ENCODE data around the gene NDUFAF3.
"Not testable (repeated sequence)": the region's sequence is repeated elsewhere in the genome, so short reads cannot be mapped to it uniquely, and the experiment has no call there.

NDUFAF3 gene

DNA sequence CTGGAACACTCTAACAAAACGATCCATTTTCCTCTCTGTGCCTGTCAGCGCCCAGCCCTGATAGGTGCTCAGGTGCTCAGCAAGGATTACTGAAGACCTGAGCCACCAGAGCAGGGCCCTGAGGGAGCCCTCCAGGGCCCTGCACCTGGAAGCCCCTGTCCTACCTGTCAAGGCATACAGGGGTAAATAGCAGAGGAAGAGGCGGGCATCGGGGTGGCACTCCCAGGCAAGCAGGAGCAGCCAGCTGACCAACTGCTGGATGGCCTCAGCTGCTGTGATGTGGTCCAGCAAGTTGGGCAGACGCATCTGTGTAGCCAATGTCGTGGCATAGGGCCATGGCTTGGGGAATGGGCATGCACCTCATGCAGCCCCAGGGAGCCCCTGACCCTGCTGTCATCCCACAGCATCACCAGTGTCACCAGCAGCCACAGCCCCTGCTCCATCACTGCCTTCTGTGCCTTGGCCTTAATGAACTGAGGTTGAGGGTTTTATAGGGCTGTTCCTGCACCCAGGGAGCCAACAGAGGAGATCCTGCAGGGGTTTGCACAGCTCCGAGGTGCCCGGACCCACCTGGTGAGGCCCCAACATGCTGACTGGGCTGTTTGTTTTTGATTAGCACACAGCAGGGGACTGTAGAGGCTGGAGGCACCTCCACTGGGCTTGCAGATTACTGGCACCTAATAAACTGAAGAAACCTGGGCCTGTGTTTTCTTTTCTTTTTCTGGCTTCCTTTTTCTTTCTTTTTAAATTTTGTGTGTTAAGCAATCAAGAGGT, 22.6 kb upstream of the NDUFAF3 start:
- DNase-seq = no peak

DNA sequence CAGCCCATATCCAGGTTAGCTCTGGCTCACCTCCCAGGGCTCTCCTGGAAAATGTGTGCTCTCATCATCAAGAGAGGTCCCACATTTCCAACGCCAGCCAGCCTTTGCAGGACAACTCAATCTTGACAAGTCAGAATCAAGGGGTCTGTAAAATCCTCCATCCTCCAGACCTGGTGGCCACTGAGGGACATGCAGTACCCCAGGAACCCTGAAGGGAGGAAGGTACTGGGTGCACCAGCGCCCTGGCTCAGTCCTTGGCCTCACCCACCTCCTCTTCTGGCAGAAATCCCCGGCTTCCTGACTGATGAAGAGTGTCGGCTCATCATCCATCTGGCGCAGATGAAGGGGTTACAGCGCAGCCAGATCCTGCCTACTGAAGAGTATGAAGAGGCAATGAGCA, 20.8 kb upstream of the NDUFAF3 start:
- no peak for DNase-seq

DNA sequence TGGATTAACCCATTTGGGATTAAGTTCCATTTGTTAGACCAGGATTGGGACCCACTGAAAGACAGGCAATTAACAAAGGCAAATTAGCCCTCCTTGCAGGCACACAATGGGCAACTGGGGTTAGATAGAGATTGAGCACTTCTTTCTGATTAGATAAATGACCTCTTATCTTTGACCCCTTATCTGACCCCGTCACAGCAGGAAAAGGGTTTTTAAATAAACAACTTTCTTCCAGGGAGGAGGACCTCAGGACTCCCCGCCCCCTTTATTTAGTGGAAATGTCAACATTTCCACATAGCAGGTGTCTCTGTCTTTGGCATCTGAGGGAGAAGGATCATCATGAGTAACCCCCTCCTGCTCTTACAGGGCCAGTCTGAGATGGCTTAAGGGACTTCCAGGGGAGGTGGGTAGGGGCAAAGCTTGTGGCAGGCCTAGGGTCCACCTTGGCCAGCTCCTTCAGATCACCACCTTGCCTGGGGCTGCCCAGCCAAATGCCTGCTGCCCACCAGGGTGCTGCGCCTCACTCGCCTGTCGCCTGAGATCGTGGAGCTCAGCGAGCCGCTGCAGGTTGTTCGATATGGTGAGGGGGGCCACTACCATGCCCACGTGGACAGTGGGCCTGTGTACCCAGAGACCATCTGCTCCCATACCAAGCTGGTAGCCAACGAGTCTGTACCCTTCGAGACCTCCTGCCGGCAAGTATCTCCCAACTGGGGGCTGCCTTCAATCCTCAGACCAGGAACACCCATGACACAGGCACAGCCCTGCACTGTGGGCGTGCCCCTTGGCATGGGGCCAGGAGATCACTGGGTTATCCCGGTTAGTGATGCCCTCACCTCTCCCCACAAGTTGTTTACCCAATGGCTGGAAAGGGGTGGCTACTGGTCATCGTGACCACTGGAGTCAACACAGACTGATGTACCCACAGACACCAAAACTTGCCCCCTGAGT, 17.3 kb upstream of the NDUFAF3 start:
- DNase-seq = no peak

DNA sequence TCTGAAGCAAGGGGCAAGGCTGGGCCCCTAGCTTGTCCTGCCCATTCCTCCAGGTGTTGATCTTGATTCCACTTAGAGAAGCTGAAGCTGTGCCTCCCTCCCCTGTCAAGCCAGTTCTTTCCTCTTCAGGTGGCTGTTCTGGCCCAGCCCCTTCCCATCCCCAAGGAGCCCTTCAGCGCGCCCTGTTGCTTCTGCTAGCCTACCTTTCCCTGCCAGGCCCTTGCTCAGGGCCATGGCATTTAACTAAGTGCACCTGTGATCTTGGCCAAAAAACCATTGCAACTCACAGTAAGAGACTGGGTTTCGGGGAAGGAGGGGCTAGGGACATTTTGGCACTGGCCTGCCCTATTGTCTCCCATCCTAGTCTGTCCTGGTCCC, 16.6 kb upstream of the NDUFAF3 start:
- DNase-seq = no peak

DNA sequence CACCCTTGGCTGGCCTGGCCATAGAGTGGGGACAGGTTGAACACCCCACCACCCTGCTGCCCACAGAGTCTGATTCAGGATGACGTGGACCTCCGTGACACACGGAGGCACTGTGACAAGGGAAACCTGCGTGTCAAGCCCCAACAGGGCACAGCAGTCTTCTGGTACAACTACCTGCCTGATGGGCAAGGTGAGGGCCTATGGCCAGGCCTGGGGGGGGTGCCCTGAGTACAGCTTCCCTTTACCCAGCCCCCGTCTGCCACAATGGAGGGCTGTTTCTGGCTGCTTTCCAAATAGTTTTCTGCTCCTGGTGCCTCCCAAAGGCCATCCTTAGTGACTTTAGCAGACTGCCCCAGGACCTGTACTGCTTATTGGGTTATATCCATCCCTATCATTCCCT, 15.9 kb upstream of the NDUFAF3 start:
- no peak for DNase-seq

DNA sequence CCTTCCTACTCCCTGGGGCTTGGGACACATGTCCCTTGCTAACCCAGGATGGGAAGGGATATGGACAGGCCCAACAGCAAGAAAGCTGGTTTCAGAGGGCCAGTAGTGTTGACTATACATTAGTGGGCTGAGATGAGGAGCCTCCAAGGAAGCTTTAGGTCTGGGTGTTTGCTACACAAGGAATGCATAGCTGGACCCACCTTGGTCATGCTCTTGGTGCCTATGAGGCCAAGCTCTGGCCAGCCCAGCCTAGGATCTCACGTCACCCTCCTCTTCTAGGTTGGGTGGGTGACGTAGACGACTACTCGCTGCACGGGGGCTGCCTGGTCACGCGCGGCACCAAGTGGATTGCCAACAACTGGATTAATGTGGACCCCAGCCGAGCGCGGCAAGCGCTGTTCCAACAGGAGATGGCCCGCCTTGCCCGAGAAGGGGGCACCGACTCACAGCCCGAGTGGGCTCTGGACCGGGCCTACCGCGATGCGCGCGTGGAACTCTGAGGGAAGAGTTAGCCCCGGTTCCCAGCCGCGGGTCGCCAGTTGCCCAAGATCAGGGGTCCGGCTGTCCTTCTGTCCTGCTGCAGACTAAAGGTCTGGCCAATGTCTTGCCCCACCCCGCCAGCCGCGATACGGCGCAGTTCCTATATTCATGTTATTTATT, 15.4 kb upstream of the NDUFAF3 start:
- no peak for DNase-seq

DNA sequence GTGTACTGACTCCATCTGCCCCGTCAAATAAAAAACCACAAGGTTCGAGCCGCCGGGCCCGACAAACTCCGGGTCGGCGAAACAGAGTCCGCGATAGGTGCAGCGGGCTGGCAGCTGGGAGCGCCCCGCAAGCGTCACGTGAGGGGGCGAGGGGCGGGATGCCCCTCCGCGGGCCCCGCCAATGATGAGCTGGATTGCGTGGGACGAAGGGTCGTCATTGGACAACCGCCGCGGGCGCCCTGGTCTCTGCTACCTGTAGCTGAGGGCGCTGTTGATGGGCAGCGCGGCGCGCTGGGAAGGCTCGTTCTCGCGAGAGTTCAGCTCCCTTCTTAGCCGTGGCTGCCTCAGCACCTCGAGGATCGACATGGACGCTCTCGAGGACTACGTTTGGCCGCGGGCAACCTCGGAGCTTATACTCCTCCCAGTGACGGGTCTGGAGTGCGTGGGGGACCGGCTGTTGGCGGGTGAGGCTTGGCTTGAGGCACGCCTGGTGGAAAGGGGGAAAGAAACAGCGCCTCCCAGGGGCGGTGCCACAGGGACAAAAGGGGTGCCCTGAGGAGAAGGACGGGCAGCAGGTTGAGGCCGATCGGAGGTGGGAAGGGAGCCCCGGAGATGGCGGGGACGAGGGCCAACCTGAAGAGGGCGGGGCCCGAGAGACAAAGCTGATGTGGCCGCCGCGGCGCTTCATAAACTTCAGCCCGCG, 14.7 kb upstream of the NDUFAF3 start, which contains the start of gene WDR6:
Gene WDR6 (plus strand): TSS at position 324 of the 703 bp plus-strand sequence. CDS start 41 bp downstream, at position 365.
- peak; percentile 97 for DNase-seq

DNA sequence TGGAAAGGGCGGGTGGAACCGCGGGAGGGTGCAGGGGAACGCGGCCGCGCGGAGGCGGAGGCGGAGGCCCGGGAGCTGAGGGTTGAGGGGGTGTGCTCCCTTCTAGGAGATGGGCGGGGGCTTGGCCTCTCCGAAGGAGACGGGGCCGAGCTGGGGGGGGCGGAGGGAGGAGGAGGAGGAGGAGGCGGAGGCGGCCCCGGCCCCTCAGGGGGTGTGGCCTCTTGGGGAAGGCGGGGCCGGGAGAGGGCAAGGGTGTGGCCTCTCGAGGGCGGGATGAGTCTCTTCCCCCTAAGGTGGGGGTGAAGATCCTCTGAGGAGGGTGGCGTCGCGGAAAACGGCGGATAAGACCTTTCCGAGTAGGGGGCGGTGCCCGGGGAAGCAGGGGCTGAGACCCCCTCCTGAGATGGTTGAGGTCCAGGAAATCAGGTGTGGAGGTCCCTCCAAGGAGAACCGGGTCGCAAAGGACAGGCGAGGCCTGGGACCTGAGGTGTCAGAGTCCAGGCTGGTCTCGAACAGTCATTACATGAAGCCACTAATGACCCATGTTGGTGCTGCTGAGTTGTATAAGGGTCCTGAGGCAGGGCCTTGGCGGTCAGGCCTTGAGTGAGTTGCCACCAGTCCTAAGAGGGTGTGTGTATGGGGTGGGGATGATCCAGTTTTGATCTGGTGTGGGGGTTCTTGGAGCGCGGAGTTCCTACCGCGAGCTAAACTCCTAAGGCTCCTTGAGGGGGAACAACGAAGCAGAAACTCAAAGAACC, 14.0 kb upstream of the NDUFAF3 start:
- peak; percentile 91 for DNase-seq

DNA sequence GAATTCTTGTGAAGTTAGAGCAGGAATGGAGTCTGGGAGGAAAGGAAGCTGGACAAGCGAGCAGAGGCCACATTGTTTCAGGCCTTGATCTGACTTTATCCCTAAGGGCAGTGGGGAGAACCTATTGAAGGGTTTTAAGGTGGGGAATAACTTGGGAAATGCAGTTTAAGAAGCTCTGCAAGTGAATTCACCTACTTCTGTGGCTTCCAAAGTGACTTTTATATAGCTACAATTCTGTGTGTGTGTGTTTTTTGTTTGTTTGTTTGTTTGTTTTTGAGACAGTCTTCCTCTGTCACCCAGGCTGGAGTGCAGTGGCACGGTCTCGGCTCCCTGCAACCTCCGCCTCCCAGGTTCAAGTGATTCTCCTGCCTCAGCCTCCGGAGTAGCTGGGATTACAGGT, 13.3 kb upstream of the NDUFAF3 start:
- DNase-seq = not testable (repeated sequence)

DNA sequence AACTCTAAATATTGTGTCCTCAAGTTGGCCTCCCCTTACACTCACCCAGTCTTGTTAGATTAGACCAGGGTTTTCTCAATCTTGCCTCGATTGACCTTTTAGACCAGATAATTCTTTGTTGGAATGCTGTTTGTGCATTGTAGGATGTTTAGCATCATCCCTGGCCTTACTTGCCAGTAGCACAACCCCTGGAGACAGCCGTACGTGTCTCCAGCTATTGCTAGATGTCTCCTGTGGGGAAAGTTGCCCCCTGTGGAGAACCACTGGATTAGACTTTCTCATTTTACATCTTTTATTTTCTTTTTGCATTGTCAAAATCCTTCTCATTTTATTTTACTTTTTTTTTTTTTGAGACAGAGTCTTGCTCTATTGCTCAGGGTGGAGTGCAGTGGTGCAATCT, 12.5 kb upstream of the NDUFAF3 start:
- peak; percentile 51 for DNase-seq

DNA sequence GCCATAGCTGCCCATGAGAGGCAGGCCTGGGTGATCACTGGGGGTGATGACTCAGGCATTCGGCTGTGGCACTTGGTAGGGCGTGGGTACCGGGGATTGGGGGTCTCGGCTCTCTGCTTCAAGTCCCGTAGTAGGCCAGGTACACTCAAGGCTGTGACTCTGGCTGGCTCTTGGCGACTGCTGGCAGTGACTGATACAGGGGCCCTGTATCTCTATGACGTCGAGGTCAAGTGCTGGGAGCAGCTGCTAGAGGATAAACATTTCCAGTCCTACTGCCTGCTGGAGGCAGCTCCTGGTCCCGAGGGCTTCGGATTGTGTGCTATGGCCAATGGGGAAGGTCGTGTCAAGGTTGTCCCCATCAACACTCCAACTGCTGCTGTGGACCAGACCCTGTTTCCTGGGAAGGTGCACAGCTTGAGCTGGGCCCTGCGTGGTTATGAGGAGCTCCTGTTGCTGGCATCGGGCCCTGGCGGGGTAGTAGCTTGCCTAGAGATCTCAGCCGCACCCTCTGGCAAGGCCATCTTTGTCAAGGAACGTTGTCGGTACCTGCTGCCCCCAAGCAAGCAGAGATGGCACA, 9.4 kb upstream of the NDUFAF3 start:
- no peak for DNase-seq

DNA sequence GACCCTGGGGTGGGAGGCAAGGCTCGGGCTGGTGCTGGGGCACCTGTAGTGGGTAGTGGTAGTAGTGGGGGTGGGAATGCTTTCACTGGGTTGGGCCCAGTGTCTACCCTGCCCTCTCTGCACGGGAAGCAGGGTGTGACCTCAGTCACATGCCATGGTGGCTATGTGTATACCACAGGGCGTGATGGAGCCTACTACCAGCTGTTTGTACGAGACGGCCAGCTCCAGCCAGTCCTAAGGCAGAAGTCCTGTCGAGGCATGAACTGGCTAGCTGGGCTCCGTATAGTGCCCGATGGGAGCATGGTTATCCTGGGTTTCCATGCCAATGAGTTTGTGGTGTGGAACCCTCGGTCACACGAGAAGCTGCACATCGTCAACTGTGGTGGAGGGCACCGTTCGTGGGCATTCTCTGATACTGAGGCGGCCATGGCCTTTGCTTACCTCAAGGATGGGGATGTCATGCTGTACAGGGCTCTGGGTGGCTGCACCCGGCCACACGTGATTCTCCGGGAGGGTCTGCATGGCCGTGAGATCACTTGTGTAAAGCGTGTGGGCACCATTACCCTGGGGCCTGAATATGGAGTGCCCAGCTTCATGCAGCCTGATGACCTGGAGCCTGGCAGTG, 8.7 kb upstream of the NDUFAF3 start:
- DNase-seq = no peak

DNA sequence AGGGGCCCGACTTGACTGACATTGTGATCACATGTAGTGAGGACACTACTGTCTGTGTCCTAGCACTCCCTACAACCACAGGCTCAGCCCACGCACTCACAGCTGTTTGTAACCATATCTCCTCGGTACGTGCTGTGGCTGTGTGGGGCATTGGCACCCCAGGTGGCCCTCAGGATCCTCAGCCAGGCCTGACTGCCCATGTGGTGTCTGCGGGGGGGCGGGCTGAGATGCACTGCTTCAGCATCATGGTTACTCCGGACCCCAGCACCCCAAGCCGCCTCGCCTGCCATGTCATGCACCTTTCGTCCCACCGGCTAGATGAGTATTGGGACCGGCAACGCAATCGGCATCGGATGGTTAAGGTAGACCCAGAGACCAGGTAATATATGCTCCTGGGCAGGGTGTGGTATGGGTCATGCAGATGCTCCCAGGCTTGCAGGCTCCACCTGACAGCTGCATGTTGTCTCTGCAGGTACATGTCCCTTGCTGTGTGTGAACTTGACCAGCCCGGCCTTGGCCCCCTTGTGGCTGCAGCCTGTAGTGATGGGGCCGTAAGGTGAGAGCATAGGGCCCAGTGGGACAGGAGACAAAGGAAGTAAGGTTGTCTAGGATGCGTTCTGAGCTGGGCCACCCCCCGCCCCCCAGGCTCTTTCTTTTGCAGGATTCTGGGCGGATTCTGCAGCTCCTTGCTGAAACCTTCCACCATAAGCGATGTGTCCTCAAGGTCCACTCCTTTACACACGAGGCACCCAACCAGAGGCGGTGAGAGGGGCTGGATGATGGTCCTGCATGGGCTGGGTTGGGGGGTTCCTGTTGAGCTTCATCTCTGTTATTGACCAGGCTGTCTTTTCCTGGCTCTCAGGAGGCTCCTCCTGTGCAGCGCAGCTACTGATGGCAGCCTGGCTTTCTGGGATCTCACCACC, 7.9 kb upstream of the NDUFAF3 start:
- peak; percentile 26 for DNase-seq

DNA sequence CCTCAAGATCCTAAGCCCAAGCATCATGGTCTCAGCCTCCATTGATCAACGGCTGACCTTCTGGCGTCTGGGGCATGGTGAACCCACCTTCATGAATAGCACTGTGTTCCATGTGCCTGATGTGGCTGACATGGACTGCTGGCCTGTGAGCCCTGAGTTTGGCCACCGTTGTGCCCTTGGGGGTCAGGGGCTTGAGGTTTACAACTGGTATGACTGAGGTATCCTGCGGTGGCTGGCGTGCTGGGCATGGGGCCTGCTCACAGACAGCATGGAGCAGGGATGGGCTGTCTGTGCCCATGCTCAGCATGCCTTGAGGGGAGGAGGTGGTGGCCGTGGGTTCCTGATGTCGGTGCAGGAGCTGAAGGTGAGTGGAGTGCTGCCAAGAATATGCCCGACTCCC, 6.8 kb upstream of the NDUFAF3 start:
- DNase-seq = no peak

DNA sequence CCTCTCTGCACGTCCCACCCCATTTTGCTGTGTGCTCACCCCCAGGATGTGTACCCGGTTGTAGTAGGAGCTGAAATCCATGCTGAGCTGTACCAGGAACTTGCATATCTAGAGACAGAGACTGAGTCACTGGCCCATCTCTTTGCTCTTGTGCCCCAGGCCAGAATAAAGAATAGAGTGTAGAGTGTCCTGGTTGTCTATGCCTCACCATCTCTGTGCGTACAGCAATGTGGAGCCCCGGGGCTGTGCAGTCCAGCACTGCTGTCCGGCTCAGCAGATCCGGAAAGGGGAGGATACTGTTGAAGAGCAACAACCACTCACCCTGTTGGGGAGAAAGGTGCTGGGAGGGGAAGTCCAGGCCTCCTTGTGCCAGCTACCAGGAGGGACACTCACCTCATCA, 6.2 kb upstream of the NDUFAF3 start:
- no peak for DNase-seq

DNA sequence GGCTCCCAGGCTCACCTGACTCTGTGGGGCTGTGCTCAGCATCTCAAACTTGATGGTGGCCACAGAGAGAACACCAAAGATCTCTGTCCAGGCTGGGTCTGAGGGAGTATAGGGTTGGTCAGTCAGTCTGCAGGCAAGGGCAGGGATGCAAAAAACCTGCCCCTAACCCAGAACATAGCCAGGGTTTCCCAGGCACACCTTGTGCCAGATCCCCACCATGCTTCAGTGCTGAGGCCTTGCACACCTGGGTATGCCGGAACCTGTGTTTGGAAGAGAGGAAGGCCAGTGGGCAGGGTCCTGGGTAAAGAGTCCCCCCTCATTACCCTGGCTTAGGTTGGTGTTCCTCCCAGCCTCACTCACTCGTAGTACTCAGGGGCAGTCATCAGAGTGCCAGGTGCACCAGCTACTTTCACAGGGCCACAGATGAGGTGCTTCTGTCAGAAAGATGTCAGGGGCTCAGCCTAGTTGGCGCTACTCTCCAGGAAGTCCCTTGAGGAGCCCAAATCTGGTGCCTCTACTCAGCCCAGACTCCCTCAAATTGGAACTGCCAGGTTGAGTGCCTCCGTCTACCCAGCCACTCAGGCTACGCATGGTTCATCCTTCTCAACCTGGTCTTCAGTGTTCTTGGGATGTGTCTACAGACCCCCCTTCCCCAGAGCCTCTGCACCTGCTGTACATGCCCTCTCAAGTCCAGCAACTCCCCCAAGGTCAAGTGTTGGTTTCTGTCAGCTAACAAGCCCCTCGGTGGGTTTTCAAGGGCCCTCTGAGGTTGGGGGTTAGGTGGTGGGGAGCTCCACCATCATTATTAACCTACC, 5.3 kb upstream of the NDUFAF3 start:
- no peak for DNase-seq

DNA sequence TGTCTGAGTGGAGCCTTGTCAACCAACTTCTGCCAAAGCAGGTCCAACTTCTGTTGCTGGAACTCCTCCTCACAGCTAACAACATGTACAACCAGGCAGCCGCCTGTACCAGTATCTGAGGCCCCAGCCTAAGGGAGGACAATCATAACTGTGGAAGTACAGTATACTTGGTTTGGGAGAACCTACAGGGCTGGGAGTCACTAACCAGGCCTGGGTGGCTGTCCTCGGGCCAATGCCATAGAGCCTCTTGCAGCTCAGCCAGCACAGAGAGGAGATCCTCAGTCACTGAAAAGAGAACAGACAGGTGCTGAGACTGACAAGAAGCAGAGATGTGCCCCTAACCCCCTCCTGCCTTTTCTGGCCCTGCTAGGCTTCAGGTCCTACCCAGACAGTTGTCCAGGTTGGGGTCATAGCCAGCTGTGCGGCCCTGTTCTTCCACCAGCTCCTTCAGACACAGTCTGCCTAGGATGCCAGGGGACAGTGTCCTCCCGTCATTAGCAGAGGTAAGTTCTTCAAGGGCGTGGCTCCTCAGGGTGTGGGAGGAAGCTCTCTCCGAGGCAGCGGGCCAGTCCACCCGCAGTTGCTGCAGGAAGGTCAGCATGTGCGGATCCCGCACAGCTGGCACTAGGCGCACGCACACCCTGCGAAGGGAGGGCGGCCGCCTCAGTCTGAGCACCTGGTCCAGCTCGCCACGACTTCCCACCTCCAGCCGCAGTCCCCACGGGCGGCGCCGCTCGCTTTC, 4.5 kb upstream of the NDUFAF3 start:
- DNase-seq = no peak
